Retinal pigment epithelial cell (primary cell): ENCODE measurements around the gene DOCK7.
"Not testable (repeated sequence)": the region's sequence is repeated elsewhere in the genome, so short reads cannot be mapped to it uniquely, and the experiment has no call there.

Experiments
- DNase-seq: peaks from one replicate; pipeline ENCODE4 v3.0.0-alpha.2; 2010; ENCODE audit warnings: low read depth
- H3K4me3 ChIP-seq: 2 replicates; pipeline ENCODE4 v1.5.1; 2011; ENCODE audit warnings: mild to moderate bottlenecking, low read length, control low read depth, moderate library complexity
- TF ChIP-seq, protein P1 (sequence below): conservative IDR thresholded peaks from 2 replicates; pipeline ENCODE4 v1.5.1; 2011; ENCODE audit warnings: low read depth, low read length, control low read depth, inconsistent platforms

The DOCK7 gene

GRCh38 chr1:62536865-62537264 is 151.3 kb downstream of the DOCK7 start:
- no peak overlapping the region for H3K4me3 ChIP-seq
- no peak for DNase-seq
- TF ChIP-seq, protein P1, sequence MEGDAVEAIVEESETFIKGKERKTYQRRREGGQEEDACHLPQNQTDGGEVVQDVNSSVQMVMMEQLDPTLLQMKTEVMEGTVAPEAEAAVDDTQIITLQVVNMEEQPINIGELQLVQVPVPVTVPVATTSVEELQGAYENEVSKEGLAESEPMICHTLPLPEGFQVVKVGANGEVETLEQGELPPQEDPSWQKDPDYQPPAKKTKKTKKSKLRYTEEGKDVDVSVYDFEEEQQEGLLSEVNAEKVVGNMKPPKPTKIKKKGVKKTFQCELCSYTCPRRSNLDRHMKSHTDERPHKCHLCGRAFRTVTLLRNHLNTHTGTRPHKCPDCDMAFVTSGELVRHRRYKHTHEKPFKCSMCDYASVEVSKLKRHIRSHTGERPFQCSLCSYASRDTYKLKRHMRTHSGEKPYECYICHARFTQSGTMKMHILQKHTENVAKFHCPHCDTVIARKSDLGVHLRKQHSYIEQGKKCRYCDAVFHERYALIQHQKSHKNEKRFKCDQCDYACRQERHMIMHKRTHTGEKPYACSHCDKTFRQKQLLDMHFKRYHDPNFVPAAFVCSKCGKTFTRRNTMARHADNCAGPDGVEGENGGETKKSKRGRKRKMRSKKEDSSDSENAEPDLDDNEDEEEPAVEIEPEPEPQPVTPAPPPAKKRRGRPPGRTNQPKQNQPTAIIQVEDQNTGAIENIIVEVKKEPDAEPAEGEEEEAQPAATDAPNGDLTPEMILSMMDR, result no peak

DNA sequence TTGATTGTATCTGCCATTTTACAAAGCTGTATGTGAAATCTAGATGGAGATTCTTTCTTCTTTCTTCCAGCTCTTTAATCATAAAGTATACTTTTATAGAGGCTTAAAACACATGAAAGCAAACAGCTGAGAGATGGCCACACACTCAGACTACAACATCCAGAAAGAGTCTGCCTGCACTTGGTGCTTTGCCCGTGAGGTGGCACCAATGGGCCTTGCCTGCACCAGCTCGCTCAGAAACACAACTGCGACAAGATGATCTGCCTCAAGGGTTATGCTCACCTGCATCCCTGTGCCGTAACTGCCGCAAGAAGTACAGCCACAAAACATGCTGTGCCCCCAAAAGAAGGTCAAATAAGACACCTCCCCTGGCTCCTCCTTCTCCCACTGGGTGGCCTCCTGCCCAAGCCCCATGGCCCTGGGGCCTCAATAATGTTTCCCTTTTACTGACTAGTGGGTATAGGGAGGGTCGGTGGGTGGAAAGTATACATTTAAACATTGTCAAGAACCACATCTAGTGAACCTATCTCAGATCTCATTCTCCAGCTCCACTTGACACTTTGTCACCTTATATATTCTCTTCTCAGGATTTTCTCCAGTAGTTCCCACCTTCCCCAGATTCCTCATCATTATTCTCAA is 157.6 kb downstream of the DOCK7 start:
- H3K4me3 ChIP-seq, result no peak overlapping the region
- TF ChIP-seq, protein P1, result peak; percentile 87
- DNase-seq, result peak; percentile 14

DNA sequence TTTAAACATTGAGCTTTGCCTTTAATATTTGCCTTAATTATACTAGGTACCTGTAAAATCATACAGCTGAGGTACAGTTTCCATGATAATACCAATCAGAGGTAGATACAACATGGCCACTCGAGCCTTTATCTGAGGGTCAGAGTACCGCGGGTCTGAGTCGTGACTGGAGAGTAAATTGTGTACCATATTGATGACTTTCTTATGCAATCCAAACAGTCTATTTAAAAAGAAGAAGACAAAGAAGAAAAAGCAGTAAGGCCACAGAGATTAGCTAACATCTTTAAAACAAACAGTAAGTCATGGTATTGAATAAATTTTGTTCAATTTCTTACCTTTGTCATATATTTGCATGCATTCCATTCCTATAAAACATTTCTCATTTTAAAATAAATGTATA is 159.0 kb downstream of the DOCK7 start:
- TF ChIP-seq, protein P1, result no peak
- DNase-seq, result no peak
- no peak overlapping the region for H3K4me3 ChIP-seq

DNA sequence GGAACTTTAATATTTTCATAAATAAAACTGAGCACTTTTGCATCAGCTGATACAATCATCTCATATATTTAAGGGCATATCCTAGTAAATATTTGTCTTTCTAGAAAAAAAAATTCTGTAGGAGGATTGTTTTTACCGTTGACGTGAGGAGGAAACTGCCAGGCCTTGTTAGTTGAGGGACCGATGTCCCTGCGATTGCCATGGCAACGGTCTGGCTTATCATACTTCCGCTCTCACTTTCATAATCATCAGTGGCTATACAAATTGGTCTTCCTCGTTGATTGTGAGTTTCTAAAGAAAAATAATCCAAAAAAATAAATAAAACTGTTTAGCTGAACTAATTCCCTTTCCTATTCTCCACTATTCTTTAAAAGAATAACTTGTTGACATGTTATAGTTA is 160.2 kb downstream of the DOCK7 start:
- TF ChIP-seq, protein P1, result no peak
- H3K4me3 ChIP-seq, result no peak overlapping the region
- no peak for DNase-seq

GRCh38 chr1:62527346-62527745 is 160.8 kb downstream of the DOCK7 start:
- not testable (repeated sequence) for H3K4me3 ChIP-seq, DNase-seq

DNA sequence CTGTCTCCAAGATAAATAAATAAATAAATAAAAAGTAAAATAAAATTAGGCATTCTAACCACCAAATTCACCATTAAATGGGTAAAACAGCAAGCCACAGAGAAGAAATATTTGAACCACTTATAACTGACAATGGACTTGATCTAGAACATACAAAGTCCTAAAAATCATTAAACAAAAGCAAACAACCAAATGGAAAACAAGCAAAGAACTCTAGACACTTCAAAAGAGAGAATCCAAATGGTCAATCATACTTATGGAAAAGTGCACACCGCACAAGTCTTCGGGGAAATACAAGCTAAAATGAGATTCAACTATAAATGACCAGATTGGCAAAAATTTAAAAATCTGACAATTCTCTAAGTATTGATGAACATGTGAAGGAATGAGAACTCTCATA is 164.3 kb downstream of the DOCK7 start:
- TF ChIP-seq, protein P1, result no peak
- DNase-seq, result no peak
- no peak overlapping the region for H3K4me3 ChIP-seq

DNA sequence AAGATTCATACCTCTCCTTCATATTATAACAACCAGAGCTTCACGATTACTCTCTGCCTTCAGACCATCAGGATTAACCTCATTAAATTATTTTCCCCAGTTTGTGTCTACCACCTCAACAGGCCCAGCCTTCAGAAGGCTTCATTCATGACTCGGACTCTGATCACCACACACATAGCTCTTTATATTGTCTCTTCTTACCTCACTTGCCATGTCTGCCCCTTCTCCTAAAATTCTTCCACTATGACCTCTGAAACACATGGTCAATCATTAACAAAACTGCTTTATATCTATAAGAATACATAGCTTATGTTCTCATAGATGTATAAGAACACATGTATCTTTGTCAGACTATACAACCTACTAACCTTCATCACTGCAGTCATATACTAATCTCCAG is 171.6 kb downstream of the DOCK7 start:
- TF ChIP-seq, protein P1, result no peak
- H3K4me3 ChIP-seq, result no peak overlapping the region
- no peak for DNase-seq
